ENCODE results near the gene FKBP2.

Gene FKBP2

GRCh38 chr11:64268893-64269539, 28.1 kb downstream of the FKBP2 start (continued):
- TF ChIP-seq, protein P1, sequence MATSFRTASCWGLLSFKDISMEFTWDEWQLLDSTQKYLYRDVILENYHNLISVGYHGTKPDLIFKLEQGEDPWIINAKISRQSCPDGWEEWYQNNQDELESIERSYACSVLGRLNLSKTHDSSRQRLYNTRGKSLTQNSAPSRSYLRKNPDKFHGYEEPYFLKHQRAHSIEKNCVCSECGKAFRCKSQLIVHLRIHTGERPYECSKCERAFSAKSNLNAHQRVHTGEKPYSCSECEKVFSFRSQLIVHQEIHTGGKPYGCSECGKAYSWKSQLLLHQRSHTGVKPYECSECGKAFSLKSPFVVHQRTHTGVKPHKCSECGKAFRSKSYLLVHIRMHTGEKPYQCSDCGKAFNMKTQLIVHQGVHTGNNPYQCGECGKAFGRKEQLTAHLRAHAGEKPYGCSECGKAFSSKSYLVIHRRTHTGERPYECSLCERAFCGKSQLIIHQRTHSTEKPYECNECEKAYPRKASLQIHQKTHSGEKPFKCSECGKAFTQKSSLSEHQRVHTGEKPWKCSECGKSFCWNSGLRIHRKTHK (tag by site-specific recombination; IDR thresholded peaks at IDR 0.05) = no peak
- TF ChIP-seq, protein P2, sequence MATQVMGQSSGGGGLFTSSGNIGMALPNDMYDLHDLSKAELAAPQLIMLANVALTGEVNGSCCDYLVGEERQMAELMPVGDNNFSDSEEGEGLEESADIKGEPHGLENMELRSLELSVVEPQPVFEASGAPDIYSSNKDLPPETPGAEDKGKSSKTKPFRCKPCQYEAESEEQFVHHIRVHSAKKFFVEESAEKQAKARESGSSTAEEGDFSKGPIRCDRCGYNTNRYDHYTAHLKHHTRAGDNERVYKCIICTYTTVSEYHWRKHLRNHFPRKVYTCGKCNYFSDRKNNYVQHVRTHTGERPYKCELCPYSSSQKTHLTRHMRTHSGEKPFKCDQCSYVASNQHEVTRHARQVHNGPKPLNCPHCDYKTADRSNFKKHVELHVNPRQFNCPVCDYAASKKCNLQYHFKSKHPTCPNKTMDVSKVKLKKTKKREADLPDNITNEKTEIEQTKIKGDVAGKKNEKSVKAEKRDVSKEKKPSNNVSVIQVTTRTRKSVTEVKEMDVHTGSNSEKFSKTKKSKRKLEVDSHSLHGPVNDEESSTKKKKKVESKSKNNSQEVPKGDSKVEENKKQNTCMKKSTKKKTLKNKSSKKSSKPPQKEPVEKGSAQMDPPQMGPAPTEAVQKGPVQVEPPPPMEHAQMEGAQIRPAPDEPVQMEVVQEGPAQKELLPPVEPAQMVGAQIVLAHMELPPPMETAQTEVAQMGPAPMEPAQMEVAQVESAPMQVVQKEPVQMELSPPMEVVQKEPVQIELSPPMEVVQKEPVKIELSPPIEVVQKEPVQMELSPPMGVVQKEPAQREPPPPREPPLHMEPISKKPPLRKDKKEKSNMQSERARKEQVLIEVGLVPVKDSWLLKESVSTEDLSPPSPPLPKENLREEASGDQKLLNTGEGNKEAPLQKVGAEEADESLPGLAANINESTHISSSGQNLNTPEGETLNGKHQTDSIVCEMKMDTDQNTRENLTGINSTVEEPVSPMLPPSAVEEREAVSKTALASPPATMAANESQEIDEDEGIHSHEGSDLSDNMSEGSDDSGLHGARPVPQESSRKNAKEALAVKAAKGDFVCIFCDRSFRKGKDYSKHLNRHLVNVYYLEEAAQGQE (tag by site-specific recombination; IDR thresholded peaks at IDR 0.05) = no peak
- no peak for TF ChIP-seq EGR2 (tag by site-specific recombination; IDR thresholded peaks at IDR 0.05; ENCODE audit: low read depth)
- TF ChIP-seq YY1 (tag by site-specific recombination; IDR thresholded peaks at IDR 0.05) = no peak
- no peak for TF ChIP-seq ZNF24 (tag by site-specific recombination; IDR thresholded peaks at IDR 0.05)
- no peak for TF ChIP-seq ZNF623 (tag by site-specific recombination; IDR thresholded peaks at IDR 0.05)
- TF ChIP-seq ZNF830 (tag by site-specific recombination; IDR thresholded peaks at IDR 0.05; ENCODE audit: low read depth) = no peak
- TF ChIP-seq, protein P3, sequence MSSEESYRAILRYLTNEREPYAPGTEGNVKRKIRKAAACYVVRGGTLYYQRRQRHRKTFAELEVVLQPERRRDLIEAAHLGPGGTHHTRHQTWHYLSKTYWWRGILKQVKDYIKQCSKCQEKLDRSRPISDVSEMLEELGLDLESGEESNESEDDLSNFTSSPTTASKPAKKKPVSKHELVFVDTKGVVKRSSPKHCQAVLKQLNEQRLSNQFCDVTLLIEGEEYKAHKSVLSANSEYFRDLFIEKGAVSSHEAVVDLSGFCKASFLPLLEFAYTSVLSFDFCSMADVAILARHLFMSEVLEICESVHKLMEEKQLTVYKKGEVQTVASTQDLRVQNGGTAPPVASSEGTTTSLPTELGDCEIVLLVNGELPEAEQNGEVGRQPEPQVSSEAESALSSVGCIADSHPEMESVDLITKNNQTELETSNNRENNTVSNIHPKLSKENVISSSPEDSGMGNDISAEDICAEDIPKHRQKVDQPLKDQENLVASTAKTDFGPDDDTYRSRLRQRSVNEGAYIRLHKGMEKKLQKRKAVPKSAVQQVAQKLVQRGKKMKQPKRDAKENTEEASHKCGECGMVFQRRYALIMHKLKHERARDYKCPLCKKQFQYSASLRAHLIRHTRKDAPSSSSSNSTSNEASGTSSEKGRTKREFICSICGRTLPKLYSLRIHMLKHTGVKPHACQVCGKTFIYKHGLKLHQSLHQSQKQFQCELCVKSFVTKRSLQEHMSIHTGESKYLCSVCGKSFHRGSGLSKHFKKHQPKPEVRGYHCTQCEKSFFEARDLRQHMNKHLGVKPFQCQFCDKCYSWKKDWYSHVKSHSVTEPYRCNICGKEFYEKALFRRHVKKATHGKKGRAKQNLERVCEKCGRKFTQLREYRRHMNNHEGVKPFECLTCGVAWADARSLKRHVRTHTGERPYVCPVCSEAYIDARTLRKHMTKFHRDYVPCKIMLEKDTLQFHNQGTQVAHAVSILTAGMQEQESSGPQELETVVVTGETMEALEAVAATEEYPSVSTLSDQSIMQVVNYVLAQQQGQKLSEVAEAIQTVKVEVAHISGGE (tag by site-specific recombination; conservative IDR thresholded peaks at IDR 0.05; ENCODE audit: low read depth) = 0 out of 2 replicates have a peak, but pooled peaks have one; percentile 11
- TF ChIP-seq ZNF19 (tag by site-specific recombination; IDR thresholded peaks at IDR 0.05; ENCODE audit: low read depth) = no peak
- no peak; the same call in 1 of the 2 replicates for TF ChIP-seq ZNF335 (tag by site-specific recombination; conservative IDR thresholded peaks at IDR 0.05)
- no peak for TF ChIP-seq ZNF239 (tag by site-specific recombination; IDR thresholded peaks at IDR 0.05)
- no peak for TF ChIP-seq ZNF561 (tag by site-specific recombination; IDR thresholded peaks at IDR 0.05; ENCODE audit: borderline replicate concordance)
- TF ChIP-seq ZNF76 (tag by site-specific recombination; IDR thresholded peaks at IDR 0.05; ENCODE audit: borderline replicate concordance, low read depth) = no peak
- TF ChIP-seq ZNF138 (tag by site-specific recombination; IDR thresholded peaks at IDR 0.05; ENCODE audit: borderline replicate concordance) = no peak
- TF ChIP-seq MEIS1 (CRISPR knock-in tag; IDR thresholded peaks at IDR 0.05; ENCODE audit: borderline replicate concordance) = no peak; the same call in 1 of the 2 replicates
- no peak for TF ChIP-seq ZNF423 (tag by site-specific recombination; IDR thresholded peaks at IDR 0.05)
- no peak for TF ChIP-seq ZNF473 (tag by site-specific recombination; IDR thresholded peaks at IDR 0.05)
